ENCODE measurements around the gene PPP1R9B.

PPP1R9B gene

GRCh38 chr17:50100480-50100883 is 50.0 kb downstream of the PPP1R9B start:
- Histone ChIP-seq H3K27ac (no peak overlapping the region), H3K4me3 (ENCODE audit: low read depth, low read length) (no peak overlapping the region), H3K36me3 (replicated peaks) (no peaks in the 10 kb centered on the region), H3K27me3 (replicated peaks) (no peaks in the 10 kb centered on the region)
- in situ Hi-C loops (cut with HindIII; ENCODE audit: low pct_ligation_motif_present, low sequenced_read_pairs) = no loop called here
- DNase-seq = no peak
- TF ChIP-seq CTCF (IDR thresholded peaks at IDR 0.05; ENCODE audit: low read depth, low read length, missing control alignments) = no peak

- no peak for DNase-seq
- in situ Hi-C loops (cut with HindIII; ENCODE audit: low pct_ligation_motif_present, low sequenced_read_pairs) = no loop called here
- TF ChIP-seq CTCF (IDR thresholded peaks at IDR 0.05; ENCODE audit: low read depth, low read length, missing control alignments) = no peak
- Histone ChIP-seq H3K27me3 (replicated peaks) (no peaks in the 10 kb centered on the region), H3K4me3 (ENCODE audit: low read depth, low read length) (no peak overlapping the region), H3K36me3 (replicated peaks) (no peaks in the 10 kb centered on the region), H3K27ac (no peak overlapping the region)
Measured at GRCh38 chr17:50099003-50099402, 51.5 kb downstream of the PPP1R9B start.

- DNase-seq = no peak
- no peak for TF ChIP-seq CTCF (IDR thresholded peaks at IDR 0.05; ENCODE audit: low read depth, low read length, missing control alignments)
- in situ Hi-C loops (cut with HindIII; ENCODE audit: low pct_ligation_motif_present, low sequenced_read_pairs) = no loop called here
- Histone ChIP-seq H3K27ac (no peak overlapping the region), H3K27me3 (replicated peaks) (no peaks in the 10 kb centered on the region), H3K4me3 (ENCODE audit: low read depth, low read length) (no peak overlapping the region), H3K36me3 (replicated peaks) (no peaks in the 10 kb centered on the region)
Measured at GRCh38 chr17:50098583-50098982, 51.9 kb downstream of the PPP1R9B start.

- in situ Hi-C loops (cut with HindIII; ENCODE audit: low pct_ligation_motif_present, low sequenced_read_pairs) = no loop called here
- Histone ChIP-seq H3K4me3 (ENCODE audit: low read depth, low read length) (no peak overlapping the region), H3K27me3 (replicated peaks) (no peaks in the 10 kb centered on the region), H3K27ac (no peak overlapping the region), H3K36me3 (replicated peaks) (no peaks in the 10 kb centered on the region)
- no peak for TF ChIP-seq CTCF (IDR thresholded peaks at IDR 0.05; ENCODE audit: low read depth, low read length, missing control alignments)
- no peak for DNase-seq
Measured at GRCh38 chr17:50097926-50098325, 52.6 kb downstream of the PPP1R9B start.

GRCh38 chr17:50097455-50097854 is 53.0 kb downstream of the PPP1R9B start:
- H3K27ac ChIP-seq = no peak overlapping the region
- H3K27me3 ChIP-seq (replicated peaks) = no peaks in the 10 kb centered on the region
- DNase-seq = no peak
- no peak overlapping the region for H3K4me3 ChIP-seq (ENCODE audit: low read depth, low read length)
- H3K36me3 ChIP-seq (replicated peaks) = no peaks in the 10 kb centered on the region
- in situ Hi-C loops (cut with HindIII; ENCODE audit: low pct_ligation_motif_present, low sequenced_read_pairs) = no loop called here
- no peak for TF ChIP-seq CTCF (IDR thresholded peaks at IDR 0.05; ENCODE audit: low read depth, low read length, missing control alignments)

- H3K27ac ChIP-seq = no peak overlapping the region
- H3K36me3 ChIP-seq (replicated peaks) = peaks cover 1% of the 10 kb centered on the region
- no peak for TF ChIP-seq CTCF (IDR thresholded peaks at IDR 0.05; ENCODE audit: low read depth, low read length, missing control alignments)
- DNase-seq = no peak
- no peaks in the 10 kb centered on the region for H3K27me3 ChIP-seq (replicated peaks)
- in situ Hi-C loops (cut with HindIII; ENCODE audit: low pct_ligation_motif_present, low sequenced_read_pairs) = no loop called here
- H3K4me3 ChIP-seq (ENCODE audit: low read depth, low read length) = no peak overlapping the region
Measured at GRCh38 chr17:50096758-50097157, 53.7 kb downstream of the PPP1R9B start.

Measured in brain microvascular endothelial cell (primary cell).